Measurements from ENCODE around the gene SERPINF2. TPM values are rescaled to one million over a fixed set of nuclear protein-coding genes. Genes with fewer than 3 reads are reported as not detected.
"Not testable (repeated sequence)": the region's sequence is repeated elsewhere in the genome, so short reads cannot be mapped to it uniquely, and the experiment has no call there.

Gene SERPINF2
- total and polyA plus RNA-seq, 4 donors, result 13.7 to 78.9 (median 58.0) TPM

- no peak for TF ChIP-seq CTCF (IDR thresholded peaks at IDR 0.05; ENCODE audit: control extremely low read depth, extremely low read depth)
- no peak overlapping the region for H3K9ac ChIP-seq (ENCODE audit: insufficient read depth in 1 of 2, low read length in 2 of 2)
- peaks cover 0 to 11% (median 4%) of the 10 kb centered on the region in 5 donors for H3K4me1 ChIP-seq (ENCODE audit: control insufficient read depth in 5 of 5, insufficient read depth in 5 of 5, low read length in 5 of 5)
- H3K27ac ChIP-seq (ENCODE audit: low read depth in 1 of 2, low read length in 1 of 2), result no peak overlapping the region
- no peak overlapping the region for H3K4me3 ChIP-seq
- H3K36me3 ChIP-seq (ENCODE audit: control insufficient read depth in 4 of 4, insufficient read depth in 4 of 4, low read length in 4 of 4), result peaks cover 0 to 43% (median 9%) of the 10 kb centered on the region in 4 donors
- WGBS, 2 donors, result 86 to 93% methylated on average over 20 to 21 of the region's 21 CpGs
- DNase-seq, result no peak
- H3K27me3 ChIP-seq (ENCODE audit: control insufficient read depth in 3 of 3, insufficient read depth in 3 of 3, low read length in 2 of 3), result no peaks in the 10 kb centered on the region
- H3K9me3 ChIP-seq (ENCODE audit: control insufficient read depth in 4 of 4, insufficient read depth in 3 of 4, low read length in 3 of 4), result no peaks in the 10 kb centered on the region
- no peak for ATAC-seq (ENCODE audit: insufficient read depth, low FRiP score)
Measured at GRCh38 chr17:1737531-1738291, 5.0 kb upstream of the SERPINF2 start.

GRCh38 chr17:1741899-1742298 is 772 bp upstream of the SERPINF2 start:
- not testable (repeated sequence) for H3K27ac ChIP-seq (ENCODE audit: low read depth in 1 of 2, low read length in 1 of 2); DNase-seq; H3K4me1 ChIP-seq (ENCODE audit: control insufficient read depth in 5 of 5, insufficient read depth in 5 of 5, low read length in 5 of 5); H3K9me3 ChIP-seq (ENCODE audit: control insufficient read depth in 4 of 4, insufficient read depth in 3 of 4, low read length in 3 of 4); H3K4me3 ChIP-seq; ATAC-seq (ENCODE audit: insufficient read depth, low FRiP score); H3K9ac ChIP-seq (ENCODE audit: insufficient read depth in 1 of 2, low read length in 2 of 2); H3K27me3 ChIP-seq (ENCODE audit: control insufficient read depth in 3 of 3, insufficient read depth in 3 of 3, low read length in 2 of 3)
- 75 to 92% methylated on average over 7 of the region's 7 CpGs for WGBS, 2 donors
- H3K36me3 ChIP-seq (ENCODE audit: control insufficient read depth in 4 of 4, insufficient read depth in 4 of 4, low read length in 4 of 4), result peaks cover 0 to 14% (median 3%) of the 10 kb centered on the region in 4 donors

GRCh38 chr17:1743088-1743439 is 393 bp downstream of the SERPINF2 start:
- H3K9ac ChIP-seq (ENCODE audit: insufficient read depth in 1 of 2, low read length in 2 of 2), result no peak overlapping the region
- no peaks in the 10 kb centered on the region for H3K9me3 ChIP-seq (ENCODE audit: control insufficient read depth in 4 of 4, insufficient read depth in 3 of 4, low read length in 3 of 4)
- H3K4me1 ChIP-seq (ENCODE audit: control insufficient read depth in 5 of 5, insufficient read depth in 5 of 5, low read length in 5 of 5), result peaks cover 0 to 5% (median 0%) of the 10 kb centered on the region in 5 donors
- H3K36me3 ChIP-seq (ENCODE audit: control insufficient read depth in 4 of 4, insufficient read depth in 4 of 4, low read length in 4 of 4), result peaks cover 0 to 3% (median 1%) of the 10 kb centered on the region in 4 donors
- WGBS, 2 donors, result 84 to 96% methylated on average over 2 of the region's 2 CpGs
- H3K27ac ChIP-seq (ENCODE audit: low read depth in 1 of 2, low read length in 1 of 2), result peak overlapping the region in 1 of 2 donors; percentile 39
- no peak for TF ChIP-seq CTCF (IDR thresholded peaks at IDR 0.05; ENCODE audit: control extremely low read depth, extremely low read depth)
- H3K27me3 ChIP-seq (ENCODE audit: control insufficient read depth in 3 of 3, insufficient read depth in 3 of 3, low read length in 2 of 3), result no peaks in the 10 kb centered on the region
- no peak overlapping the region for H3K4me3 ChIP-seq
- ATAC-seq (ENCODE audit: insufficient read depth, low FRiP score) (no peak), DNase-seq (no peak)

GRCh38 chr17:1744551-1745512 is 2.2 kb downstream of the SERPINF2 start:
- H3K27ac ChIP-seq (ENCODE audit: low read depth in 1 of 2, low read length in 1 of 2), result no peak overlapping the region
- ATAC-seq (ENCODE audit: insufficient read depth, low FRiP score), result no peak
- TF ChIP-seq CTCF (IDR thresholded peaks at IDR 0.05; ENCODE audit: control extremely low read depth, extremely low read depth), result no peak
- no peak overlapping the region for H3K4me3 ChIP-seq
- no peaks in the 10 kb centered on the region for H3K9me3 ChIP-seq (ENCODE audit: control insufficient read depth in 4 of 4, insufficient read depth in 3 of 4, low read length in 3 of 4)
- no peaks in the 10 kb centered on the region for H3K36me3 ChIP-seq (ENCODE audit: control insufficient read depth in 4 of 4, insufficient read depth in 4 of 4, low read length in 4 of 4)
- no peak for DNase-seq
- H3K9ac ChIP-seq (ENCODE audit: insufficient read depth in 1 of 2, low read length in 2 of 2), result no peak overlapping the region
- whole genome bisulfite sequencing, 2 donors, result 84 to 86% methylated on average over 29 of the region's 29 CpGs
- H3K4me1 ChIP-seq (ENCODE audit: control insufficient read depth in 5 of 5, insufficient read depth in 5 of 5, low read length in 5 of 5), result peaks cover 0 to 5% (median 0%) of the 10 kb centered on the region in 5 donors
- H3K27me3 ChIP-seq (ENCODE audit: control insufficient read depth in 3 of 3, insufficient read depth in 3 of 3, low read length in 2 of 3), result no peaks in the 10 kb centered on the region
